ENCODE results near the gene AHDC1. TPM values are rescaled to one million over a fixed set of nuclear protein-coding genes. Genes with fewer than 3 reads are reported as not detected.

AHDC1 gene
- total and polyA plus RNA-seq, 2 of the 13 experiments (the other 11 are each of a cell fraction or from before 2014, with no cell fraction given), result 1.0 to 2.7 TPM

DNA sequence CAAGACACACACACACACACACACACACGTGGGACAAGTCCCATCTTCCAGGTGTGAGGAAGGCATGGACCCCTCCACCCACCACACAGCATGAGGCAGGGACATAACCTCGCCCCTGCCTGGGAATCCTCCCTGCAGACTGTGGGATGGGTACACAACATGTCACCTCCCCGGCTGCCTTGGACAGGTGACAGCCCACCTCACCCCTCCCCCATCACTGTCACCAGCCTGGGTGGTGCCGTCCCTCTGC lies 40.7 kb downstream of the AHDC1 start (continued):
- TF ChIP-seq ZNF83 (CRISPR knock-in tag; IDR thresholded peaks at IDR 0.05; ENCODE audit: borderline replicate concordance) (no peak), KDM6A (CRISPR knock-in tag; IDR thresholded peaks at IDR 0.05; ENCODE audit: low read depth) (no peak), ZNF570 (CRISPR knock-in tag; IDR thresholded peaks at IDR 0.05; ENCODE audit: borderline replicate concordance) (peak; percentile 43; the same call in 1 of the 2 replicates), ZNF20 (CRISPR knock-in tag; IDR thresholded peaks at IDR 0.05) (no peak), TAF1 (CRISPR knock-in tag; IDR thresholded peaks at IDR 0.05) (no peak), ZNF883 (CRISPR knock-in tag; IDR thresholded peaks at IDR 0.05; ENCODE audit: not compliant biosample characterization) (no peak), ELF4 (CRISPR knock-in tag; IDR thresholded peaks at IDR 0.05; ENCODE audit: borderline replicate concordance) (no peak)
- TF ChIP-seq, protein P1, sequence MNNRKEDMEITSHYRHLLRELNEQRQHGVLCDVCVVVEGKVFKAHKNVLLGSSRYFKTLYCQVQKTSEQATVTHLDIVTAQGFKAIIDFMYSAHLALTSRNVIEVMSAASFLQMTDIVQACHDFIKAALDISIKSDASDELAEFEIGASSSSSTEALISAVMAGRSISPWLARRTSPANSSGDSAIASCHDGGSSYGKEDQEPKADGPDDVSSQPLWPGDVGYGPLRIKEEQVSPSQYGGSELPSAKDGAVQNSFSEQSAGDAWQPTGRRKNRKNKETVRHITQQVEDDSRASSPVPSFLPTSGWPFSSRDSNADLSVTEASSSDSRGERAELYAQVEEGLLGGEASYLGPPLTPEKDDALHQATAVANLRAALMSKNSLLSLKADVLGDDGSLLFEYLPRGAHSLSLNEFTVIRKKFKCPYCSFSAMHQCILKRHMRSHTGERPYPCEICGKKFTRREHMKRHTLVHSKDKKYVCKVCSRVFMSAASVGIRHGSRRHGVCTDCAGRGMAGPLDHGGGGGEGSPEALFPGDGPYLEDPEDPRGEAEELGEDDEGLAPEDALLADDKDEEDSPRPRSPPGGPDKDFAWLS (CRISPR knock-in tag; IDR thresholded peaks at IDR 0.05; ENCODE audit: borderline replicate concordance), result 0 out of 2 replicates have a peak, but pooled peaks have one; percentile 18
- TF ChIP-seq, protein P2, sequence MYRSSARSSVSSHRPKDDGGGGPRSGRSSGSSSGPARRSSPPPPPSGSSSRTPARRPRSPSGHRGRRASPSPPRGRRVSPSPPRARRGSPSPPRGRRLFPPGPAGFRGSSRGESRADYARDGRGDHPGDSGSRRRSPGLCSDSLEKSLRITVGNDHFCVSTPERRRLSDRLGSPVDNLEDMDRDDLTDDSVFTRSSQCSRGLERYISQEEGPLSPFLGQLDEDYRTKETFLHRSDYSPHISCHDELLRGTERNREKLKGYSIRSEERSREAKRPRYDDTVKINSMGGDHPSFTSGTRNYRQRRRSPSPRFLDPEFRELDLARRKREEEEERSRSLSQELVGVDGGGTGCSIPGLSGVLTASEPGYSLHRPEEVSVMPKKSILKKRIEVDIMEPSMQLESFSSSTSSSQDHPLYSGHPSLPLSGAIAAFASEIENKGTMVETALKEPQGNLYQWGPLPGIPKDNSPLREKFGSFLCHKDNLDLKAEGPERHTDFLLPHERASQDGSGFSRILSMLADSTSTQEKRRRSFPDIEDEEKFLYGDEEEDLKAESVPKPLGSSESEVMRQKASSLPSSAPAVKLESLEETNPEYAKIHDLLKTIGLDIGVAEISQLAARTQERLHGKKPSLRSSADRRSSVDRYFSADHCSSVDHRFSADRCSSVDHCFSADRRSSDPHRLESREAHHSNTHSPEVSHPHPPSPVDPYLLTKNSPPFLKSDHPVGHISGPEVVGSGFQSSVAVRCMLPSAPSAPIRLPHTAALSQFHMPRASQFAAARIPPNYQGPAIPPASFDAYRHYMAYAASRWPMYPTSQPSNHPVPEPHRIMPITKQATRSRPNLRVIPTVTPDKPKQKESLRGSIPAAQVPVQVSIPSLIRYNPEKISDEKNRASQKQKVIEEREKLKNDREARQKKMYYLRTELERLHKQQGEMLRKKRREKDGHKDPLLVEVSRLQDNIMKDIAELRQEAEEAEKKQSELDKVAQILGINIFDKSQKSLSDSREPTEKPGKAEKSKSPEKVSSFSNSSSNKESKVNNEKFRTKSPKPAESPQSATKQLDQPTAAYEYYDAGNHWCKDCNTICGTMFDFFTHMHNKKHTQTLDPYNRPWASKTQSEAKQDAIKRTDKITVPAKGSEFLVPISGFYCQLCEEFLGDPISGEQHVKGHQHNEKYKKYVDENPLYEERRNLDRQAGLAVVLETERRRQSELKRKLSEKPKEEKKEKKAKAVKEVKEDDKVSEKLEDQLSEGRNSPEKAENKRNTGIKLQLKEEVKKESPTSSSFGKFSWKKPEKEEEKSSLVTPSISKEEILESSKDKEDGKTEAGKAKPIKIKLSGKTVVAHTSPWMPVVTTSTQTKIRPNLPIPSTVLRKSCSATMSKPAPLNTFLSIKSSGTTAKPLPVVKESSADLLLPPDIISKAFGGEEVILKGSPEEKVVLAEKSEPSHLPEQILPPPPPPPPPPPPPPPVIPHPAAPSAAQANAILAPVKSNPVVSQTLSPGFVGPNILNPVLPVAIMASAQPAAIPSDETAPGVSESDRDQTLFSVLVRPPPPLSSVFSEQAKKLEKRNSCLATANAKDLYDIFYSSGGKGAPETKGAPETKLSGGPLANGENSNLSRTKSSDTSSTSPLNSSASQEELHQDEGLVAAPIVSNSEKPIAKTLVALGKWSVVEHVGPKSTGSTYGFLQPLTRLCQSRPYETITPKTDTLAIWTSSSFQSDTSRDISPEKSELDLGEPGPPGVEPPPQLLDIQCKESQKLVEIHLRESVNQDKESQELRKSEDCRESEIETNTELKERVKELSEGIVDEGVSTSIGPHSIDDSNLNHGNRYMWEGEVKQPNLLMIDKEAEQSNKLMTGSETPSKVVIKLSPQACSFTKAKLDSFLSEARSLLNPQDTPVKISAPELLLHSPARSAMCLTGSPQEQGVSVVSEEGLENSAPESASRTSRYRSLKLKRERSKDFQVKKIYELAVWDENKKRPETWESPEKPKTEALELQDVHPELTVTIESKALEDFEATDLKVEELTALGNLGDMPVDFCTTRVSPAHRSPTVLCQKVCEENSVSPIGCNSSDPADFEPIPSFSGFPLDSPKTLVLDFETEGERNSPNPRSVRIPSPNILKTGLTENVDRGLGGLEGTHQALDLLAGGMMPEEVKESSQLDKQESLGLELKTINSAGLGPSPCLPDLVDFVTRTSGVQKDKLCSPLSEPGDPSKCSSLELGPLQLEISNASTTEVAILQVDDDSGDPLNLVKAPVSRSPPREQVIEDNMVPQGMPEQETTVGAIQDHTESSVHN (CRISPR knock-in tag; IDR thresholded peaks at IDR 0.05), result 0 out of 2 replicates have a peak, but pooled peaks have one; percentile 22

Measured in HepG2 (cell line).